Activated naive CD8-positive, alpha-beta T cell (primary cell): ENCODE results near the gene TSHZ2.
A peak's percentile ranks its signal among the peaks of the same experiment; 100 is the strongest.

Experiments
- H3K27ac Mint-ChIP-seq: one replicate; pipeline ENCODE4 v1.8.0; 2021; ENCODE audit warnings: mixed read lengths
- H3K27me3 Mint-ChIP-seq: one replicate; pipeline ENCODE4 v1.8.0; 2021; ENCODE audit warnings: mixed read lengths
- H3K36me3 Mint-ChIP-seq: one replicate; pipeline ENCODE4 v1.8.0; 2021; ENCODE audit warnings: mixed read lengths
- H3K4me1 Mint-ChIP-seq: one replicate; pipeline ENCODE4 v1.8.0; 2021; ENCODE audit warnings: low read depth, mixed read lengths
- H3K4me3 Mint-ChIP-seq: one replicate; pipeline ENCODE4 v1.8.0; 2021; ENCODE audit warnings: mild to moderate bottlenecking, mixed read lengths
- H3K9me3 Mint-ChIP-seq: one replicate; pipeline ENCODE4 v1.8.0; 2021; ENCODE audit warnings: low read depth, mixed read lengths

Gene TSHZ2

DNA sequence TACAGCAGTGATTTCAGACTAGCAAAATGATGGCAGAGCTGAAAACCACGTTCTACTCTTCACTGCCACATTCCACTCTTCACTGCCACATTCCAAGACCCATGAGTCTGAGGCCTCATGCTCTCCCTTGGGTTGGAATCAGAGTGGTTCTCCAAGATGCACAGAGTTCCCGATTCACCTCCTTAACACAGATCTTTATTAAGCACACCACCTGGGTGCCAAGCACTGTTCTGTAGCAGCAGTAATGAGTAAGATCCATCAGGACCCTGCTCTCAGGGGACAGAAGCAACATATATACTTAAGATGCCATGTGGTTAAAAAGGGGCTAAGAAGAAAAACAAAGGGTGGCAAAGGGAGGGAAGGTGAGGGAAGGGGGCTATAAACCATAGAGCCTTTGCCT, 26.9 kb downstream of the TSHZ2 start:
- H3K27ac Mint-ChIP-seq: no peak overlapping the region
- H3K36me3 Mint-ChIP-seq: no peaks in the 10 kb centered on the region
- no peaks in the 10 kb centered on the region for H3K9me3 Mint-ChIP-seq
- no peak overlapping the region for H3K4me3 Mint-ChIP-seq
- H3K27me3 Mint-ChIP-seq: no peaks in the 10 kb centered on the region
- peaks cover 47% of the 10 kb centered on the region for H3K4me1 Mint-ChIP-seq

DNA sequence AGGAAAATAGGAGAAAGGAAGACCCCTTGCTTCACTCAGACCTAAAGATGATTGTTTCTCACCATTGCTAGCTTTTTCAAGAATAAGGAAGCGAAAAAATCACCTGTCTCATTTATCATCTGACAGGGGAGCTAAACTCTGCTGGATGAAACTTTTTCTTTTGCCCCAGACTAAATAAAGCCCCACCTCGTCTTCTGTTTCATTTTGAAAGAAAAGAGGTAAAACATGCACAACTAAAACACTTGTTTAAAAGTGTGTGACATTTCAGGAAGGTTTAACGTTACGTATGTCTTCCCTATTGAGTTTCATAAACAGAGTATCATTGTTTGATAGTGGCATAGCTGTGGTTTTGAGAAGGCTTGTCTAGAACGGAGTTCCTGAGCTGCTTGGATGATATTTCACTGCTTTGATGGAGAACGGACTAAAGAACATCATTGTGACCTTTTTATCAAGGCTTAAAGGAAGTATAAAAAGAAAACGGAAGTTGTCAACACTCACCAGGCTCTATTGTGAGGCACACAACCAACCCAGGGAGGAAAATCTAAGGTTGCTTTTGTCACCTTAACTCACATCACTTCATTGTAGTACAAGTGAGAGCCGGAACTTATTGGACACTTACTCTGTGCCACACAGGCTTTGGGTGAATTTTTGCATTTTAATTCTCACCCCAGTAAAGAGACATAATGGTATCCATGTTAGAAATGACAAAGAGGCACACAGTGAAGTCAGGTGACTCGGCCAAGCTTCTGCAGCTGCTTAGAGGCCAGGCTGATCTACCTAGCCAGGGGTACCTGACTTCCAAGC, 29.5 kb downstream of the TSHZ2 start:
- Mint-ChIP-seq H3K36me3 (peaks cover 2% of the 10 kb centered on the region), H3K27me3 (no peaks in the 10 kb centered on the region), H3K4me3 (peak overlapping the region; percentile 83), H3K27ac (peak overlapping the region; percentile 95), H3K9me3 (no peaks in the 10 kb centered on the region), H3K4me1 (peaks cover 50% of the 10 kb centered on the region)

DNA sequence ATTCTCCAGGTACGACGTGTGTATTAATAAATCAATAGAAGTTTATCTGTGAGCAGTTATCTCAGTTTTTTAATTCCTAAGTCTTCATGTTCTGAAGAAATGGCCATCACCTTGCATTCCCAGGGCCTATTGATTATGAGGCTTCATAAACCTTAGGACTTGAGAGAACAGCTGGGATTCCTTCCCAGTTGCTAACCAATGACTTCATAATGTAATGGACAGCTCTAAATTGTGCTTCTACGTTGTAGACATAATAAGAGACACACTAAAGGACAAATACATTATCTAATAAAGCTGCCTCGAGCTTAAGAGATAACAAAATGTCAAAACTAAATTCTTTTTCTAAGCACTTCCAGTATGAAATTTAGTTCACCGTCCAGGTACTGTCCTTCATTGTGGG, 30.6 kb downstream of the TSHZ2 start:
- Mint-ChIP-seq H3K36me3 (peaks cover 2% of the 10 kb centered on the region), H3K4me1 (peaks cover 47% of the 10 kb centered on the region), H3K9me3 (no peaks in the 10 kb centered on the region), H3K4me3 (no peak overlapping the region), H3K27me3 (no peaks in the 10 kb centered on the region), H3K27ac (peak overlapping the region; percentile 19)

- Mint-ChIP-seq H3K4me1 (peaks cover 45% of the 10 kb centered on the region), H3K9me3 (no peaks in the 10 kb centered on the region), H3K27ac (peak overlapping the region; percentile 43), H3K36me3 (peaks cover 2% of the 10 kb centered on the region), H3K4me3 (no peak overlapping the region), H3K27me3 (no peaks in the 10 kb centered on the region)
Measured at GRCh38 chr20:53003420-53004154, 31.4 kb downstream of the TSHZ2 start.

- Mint-ChIP-seq H3K27me3 (no peaks in the 10 kb centered on the region), H3K27ac (no peak overlapping the region), H3K36me3 (peaks cover 2% of the 10 kb centered on the region), H3K4me1 (peaks cover 45% of the 10 kb centered on the region), H3K4me3 (no peak overlapping the region), H3K9me3 (no peaks in the 10 kb centered on the region)
Measured at GRCh38 chr20:53004267-53004813, 32.2 kb downstream of the TSHZ2 start.

GRCh38 chr20:53009979-53010735, 38.0 kb downstream of the TSHZ2 start:
- Mint-ChIP-seq H3K9me3 (peaks cover 8% of the 10 kb centered on the region), H3K27me3 (no peaks in the 10 kb centered on the region), H3K4me3 (no peak overlapping the region), H3K4me1 (peaks cover 3% of the 10 kb centered on the region), H3K36me3 (peaks cover 7% of the 10 kb centered on the region), H3K27ac (no peak overlapping the region)

GRCh38 chr20:53011640-53012039, 39.5 kb downstream of the TSHZ2 start:
- Mint-ChIP-seq H3K4me1 (no peaks in the 10 kb centered on the region), H3K9me3 (peaks cover 8% of the 10 kb centered on the region), H3K4me3 (no peak overlapping the region), H3K36me3 (peaks cover 5% of the 10 kb centered on the region), H3K27me3 (no peaks in the 10 kb centered on the region), H3K27ac (no peak overlapping the region)

- Mint-ChIP-seq H3K36me3 (peaks cover 5% of the 10 kb centered on the region), H3K4me3 (no peak overlapping the region), H3K4me1 (no peaks in the 10 kb centered on the region), H3K27ac (no peak overlapping the region), H3K27me3 (no peaks in the 10 kb centered on the region), H3K9me3 (peaks cover 8% of the 10 kb centered on the region)
Measured at GRCh38 chr20:53013183-53013582, 41.0 kb downstream of the TSHZ2 start.

DNA sequence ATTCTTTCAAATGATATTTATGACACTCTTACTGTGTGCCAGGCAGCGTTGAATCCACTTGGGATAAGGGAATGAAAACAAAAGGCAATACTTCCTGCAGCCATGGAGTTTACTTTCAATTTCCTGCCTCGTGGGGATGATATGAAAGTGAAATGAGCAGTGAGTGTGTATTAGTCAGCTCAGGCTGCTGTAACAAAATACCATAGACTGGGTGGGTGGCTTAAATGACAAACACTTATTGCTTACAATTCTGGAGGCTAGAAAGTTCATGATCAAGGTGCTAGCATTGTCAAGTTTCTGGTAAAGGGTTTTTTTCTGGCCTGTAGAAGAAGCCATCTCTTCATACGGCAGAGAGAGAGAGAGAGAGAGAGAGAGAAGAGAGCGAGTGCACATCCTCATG, 41.7 kb downstream of the TSHZ2 start:
- H3K27me3 Mint-ChIP-seq: no peaks in the 10 kb centered on the region
- H3K4me1 Mint-ChIP-seq: no peaks in the 10 kb centered on the region
- H3K9me3 Mint-ChIP-seq: peaks cover 8% of the 10 kb centered on the region
- H3K36me3 Mint-ChIP-seq: peaks cover 5% of the 10 kb centered on the region
- no peak overlapping the region for H3K27ac Mint-ChIP-seq
- H3K4me3 Mint-ChIP-seq: no peak overlapping the region

- Mint-ChIP-seq H3K9me3 (peaks cover 8% of the 10 kb centered on the region), H3K27me3 (no peaks in the 10 kb centered on the region), H3K36me3 (peaks cover 5% of the 10 kb centered on the region), H3K4me1 (peaks cover under 1% of the 10 kb centered on the region), H3K4me3 (no peak overlapping the region), H3K27ac (no peak overlapping the region)
Measured at GRCh38 chr20:53016071-53016470, 43.9 kb downstream of the TSHZ2 start.

DNA sequence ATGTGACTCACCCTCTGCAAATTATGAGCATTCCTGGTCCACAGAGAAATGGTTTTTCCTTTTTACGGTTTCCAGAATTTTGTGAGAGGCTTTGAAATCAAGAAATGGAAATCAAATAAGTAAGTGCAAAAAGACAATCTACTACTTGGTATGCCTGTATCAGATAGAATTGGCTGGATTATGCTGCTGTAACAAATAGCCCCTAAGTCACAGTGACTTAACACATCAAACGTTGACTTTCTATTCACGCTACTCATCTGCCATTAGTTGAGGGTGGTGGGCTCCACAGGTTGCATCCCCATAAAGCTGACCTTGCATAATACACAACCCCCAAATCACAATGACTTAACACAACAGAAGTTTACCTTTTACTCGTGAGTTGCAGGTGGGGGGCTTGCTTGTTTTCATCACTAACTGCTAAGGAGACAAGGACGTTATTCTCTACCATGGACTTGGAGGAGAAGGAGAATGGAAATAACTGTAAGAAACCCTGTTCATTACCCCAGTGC, 44.4 kb downstream of the TSHZ2 start:
- no peak overlapping the region for H3K27ac Mint-ChIP-seq
- H3K4me3 Mint-ChIP-seq: no peak overlapping the region
- peaks cover 8% of the 10 kb centered on the region for H3K9me3 Mint-ChIP-seq
- H3K27me3 Mint-ChIP-seq: no peaks in the 10 kb centered on the region
- H3K4me1 Mint-ChIP-seq: peaks cover 6% of the 10 kb centered on the region
- H3K36me3 Mint-ChIP-seq: peaks cover 5% of the 10 kb centered on the region

- no peak overlapping the region for H3K27ac Mint-ChIP-seq
- no peak overlapping the region for H3K4me3 Mint-ChIP-seq
- H3K9me3 Mint-ChIP-seq: peaks cover 8% of the 10 kb centered on the region
- peaks cover 5% of the 10 kb centered on the region for H3K36me3 Mint-ChIP-seq
- H3K27me3 Mint-ChIP-seq: no peaks in the 10 kb centered on the region
- peaks cover 12% of the 10 kb centered on the region for H3K4me1 Mint-ChIP-seq
Measured at GRCh38 chr20:53017206-53017605, 45.0 kb downstream of the TSHZ2 start.

DNA sequence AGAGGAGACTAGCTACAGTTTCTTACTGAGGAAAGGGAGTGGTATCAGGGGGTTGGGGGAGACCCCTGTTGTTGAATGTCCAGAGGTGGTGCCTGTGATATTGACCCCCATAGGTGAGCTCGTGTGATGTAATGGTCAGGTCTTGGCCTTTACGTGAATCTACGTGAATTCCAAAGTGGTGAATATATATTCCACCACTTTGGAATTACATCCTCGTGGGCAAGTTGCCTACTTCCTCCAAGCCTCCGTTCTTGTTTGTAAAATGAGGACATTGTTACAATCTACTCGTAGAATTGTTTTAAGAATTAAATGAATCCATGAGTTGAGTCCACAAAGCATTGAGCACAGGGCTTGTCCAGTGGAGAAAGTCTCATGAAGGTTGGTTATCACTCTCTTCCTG, 47.3 kb downstream of the TSHZ2 start:
- H3K27ac Mint-ChIP-seq: no peak overlapping the region
- peaks cover 7% of the 10 kb centered on the region for H3K9me3 Mint-ChIP-seq
- H3K4me1 Mint-ChIP-seq: peaks cover 26% of the 10 kb centered on the region
- peaks cover 2% of the 10 kb centered on the region for H3K36me3 Mint-ChIP-seq
- H3K27me3 Mint-ChIP-seq: no peaks in the 10 kb centered on the region
- no peak overlapping the region for H3K4me3 Mint-ChIP-seq

- H3K9me3 Mint-ChIP-seq: no peaks in the 10 kb centered on the region
- no peak overlapping the region for H3K27ac Mint-ChIP-seq
- H3K4me3 Mint-ChIP-seq: no peak overlapping the region
- no peaks in the 10 kb centered on the region for H3K36me3 Mint-ChIP-seq
- peaks cover 26% of the 10 kb centered on the region for H3K4me1 Mint-ChIP-seq
- H3K27me3 Mint-ChIP-seq: no peaks in the 10 kb centered on the region
Measured at GRCh38 chr20:53020376-53020775, 48.2 kb downstream of the TSHZ2 start.

DNA sequence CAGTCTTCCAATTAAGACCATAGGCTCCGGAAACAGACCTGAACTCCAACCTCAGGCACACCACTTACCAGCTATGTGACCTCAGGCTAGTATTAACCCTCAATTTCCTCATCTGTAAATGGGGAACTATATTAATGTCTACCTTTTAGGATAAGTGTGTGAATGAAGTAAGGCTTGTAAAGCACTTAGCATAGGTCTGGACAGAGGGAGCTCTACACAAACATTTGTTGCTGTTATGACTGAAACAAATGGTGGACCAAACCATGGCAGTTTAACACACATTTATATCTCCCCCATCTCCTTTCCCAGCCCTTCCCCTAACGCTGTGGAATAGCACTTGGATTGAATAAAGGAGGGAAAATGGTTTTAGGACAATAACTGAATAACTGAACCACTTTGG, 48.7 kb downstream of the TSHZ2 start:
- Mint-ChIP-seq H3K9me3 (no peaks in the 10 kb centered on the region), H3K27ac (no peak overlapping the region), H3K4me1 (peaks cover 26% of the 10 kb centered on the region), H3K4me3 (no peak overlapping the region), H3K27me3 (no peaks in the 10 kb centered on the region), H3K36me3 (no peaks in the 10 kb centered on the region)
